ENCODE results near the gene VTI1A. TPM values are rescaled to one million over a fixed set of nuclear protein-coding genes. Genes with fewer than 3 reads are reported as not detected.

VTI1A gene
- total and polyA plus RNA-seq, 2 of the 13 experiments (the other 11 are each of a cell fraction or from before 2014, with no cell fraction given), result 11.7 to 32.7 TPM

GRCh38 chr10:112716924-112717413 is 270.0 kb downstream of the VTI1A start (continued):
- TF ChIP-seq ZNF674 (CRISPR knock-in tag; IDR thresholded peaks at IDR 0.05; ENCODE audit: low read depth), result no peak
- no peak for TF ChIP-seq ZNF274 (CRISPR knock-in tag; IDR thresholded peaks at IDR 0.05)
- TF ChIP-seq LRRFIP1 (CRISPR knock-in tag; conservative IDR thresholded peaks at IDR 0.05), result no peak
- no peak for TF ChIP-seq E2F5 (CRISPR knock-in tag; conservative IDR thresholded peaks at IDR 0.05)
- TF ChIP-seq PHF8 (CRISPR knock-in tag; IDR thresholded peaks at IDR 0.05), result no peak
- TF ChIP-seq GATAD1 (CRISPR knock-in tag; IDR thresholded peaks at IDR 0.05), result no peak
- TF ChIP-seq HDAC1 (CRISPR knock-in tag; IDR thresholded peaks at IDR 0.05), result peak; percentile 68
- TF ChIP-seq NR2C2 (CRISPR knock-in tag; IDR thresholded peaks at IDR 0.05; ENCODE audit: borderline replicate concordance), result no peak
- peak; percentile 73; the same call in 1 of the 2 replicates for TF ChIP-seq FOXO1 (CRISPR knock-in tag; IDR thresholded peaks at IDR 0.05)
- no peak for TF ChIP-seq ZNF543 (CRISPR knock-in tag; IDR thresholded peaks at IDR 0.05)
- peak; percentile 92 for TF ChIP-seq RARA (CRISPR knock-in tag; IDR thresholded peaks at IDR 0.05)
- TF ChIP-seq ZMAT3 (CRISPR knock-in tag; conservative IDR thresholded peaks at IDR 0.05), result peak; percentile 27; the same call in 1 of the 2 replicates
- TF ChIP-seq KDM6A (CRISPR knock-in tag; IDR thresholded peaks at IDR 0.05; ENCODE audit: low read depth), result peak; percentile 56
- peak; percentile 61 for TF ChIP-seq HNF4A (CRISPR knock-in tag; IDR thresholded peaks at IDR 0.05)
- TF ChIP-seq TEAD3 (CRISPR knock-in tag; optimal IDR thresholded peaks at IDR 0.05; ENCODE audit: borderline replicate concordance), result peak; percentile 81
- peak; percentile 81 for TF ChIP-seq FOSL1 (CRISPR knock-in tag; IDR thresholded peaks at IDR 0.05; ENCODE audit: borderline replicate concordance)
- peak; percentile 81; the same call in 1 of the 2 replicates for TF ChIP-seq HNF1B (CRISPR knock-in tag; IDR thresholded peaks at IDR 0.05)
- 0 out of 2 replicates have a peak, but pooled peaks have one; percentile 42 for TF ChIP-seq ZBTB43 (CRISPR knock-in tag; conservative IDR thresholded peaks at IDR 0.05)
- no peak for TF ChIP-seq GRHL1 (CRISPR knock-in tag; conservative IDR thresholded peaks at IDR 0.05)
- TF ChIP-seq TBX2 (CRISPR knock-in tag; IDR thresholded peaks at IDR 0.05; ENCODE audit: borderline replicate concordance), result peak; percentile 65; the same call in 1 of the 2 replicates
- 0 out of 2 replicates have a peak, but pooled peaks have one; percentile 47 for TF ChIP-seq ZNF350 (CRISPR knock-in tag; IDR thresholded peaks at IDR 0.05; ENCODE audit: borderline replicate concordance, low read depth)
- TF ChIP-seq SKI (IDR thresholded peaks at IDR 0.05; ENCODE audit: partially characterized antibody), result peak; percentile 72
- TF ChIP-seq NCOR1 (IDR thresholded peaks at IDR 0.05; ENCODE audit: borderline replicate concordance, low read length), result peak; percentile 68; the same call in 1 of the 2 replicates

Measured in HepG2 (cell line).